GM06990 (cell line): Measurements from ENCODE around the gene PATZ1.

Experiments
- DNase-seq: peaks from one replicate; pipeline ENCODE4 v3.0.0-alpha.2; 2011; ENCODE audit not compliant: insufficient read length; ENCODE audit errors: extremely low read depth
- H3K27me3 ChIP-seq: replicated peaks from 2 replicates; pipeline ENCODE4 v1.6.0; 2011; ENCODE audit warnings: low read length; ENCODE audit not compliant: control insufficient read depth, insufficient read depth
- H3K36me3 ChIP-seq: 2 replicates; pipeline ENCODE4 v1.5.1; 2011; ENCODE audit warnings: low read length; ENCODE audit not compliant: control insufficient read depth, insufficient read depth
- H3K4me3 ChIP-seq: replicated peaks from 2 replicates; pipeline ENCODE4 v1.5.1; 2011; ENCODE audit warnings: low read depth, mild to moderate bottlenecking, control low read depth, low read length
- TF ChIP-seq, protein P1 (sequence below): IDR thresholded peaks from 2 replicates; pipeline ENCODE4 v1.5.1; 2011; ENCODE audit warnings: low read length, control low read depth, mild to moderate bottlenecking, inconsistent platforms; ENCODE audit not compliant: insufficient read depth, poor library complexity, severe bottlenecking

Gene PATZ1

DNA sequence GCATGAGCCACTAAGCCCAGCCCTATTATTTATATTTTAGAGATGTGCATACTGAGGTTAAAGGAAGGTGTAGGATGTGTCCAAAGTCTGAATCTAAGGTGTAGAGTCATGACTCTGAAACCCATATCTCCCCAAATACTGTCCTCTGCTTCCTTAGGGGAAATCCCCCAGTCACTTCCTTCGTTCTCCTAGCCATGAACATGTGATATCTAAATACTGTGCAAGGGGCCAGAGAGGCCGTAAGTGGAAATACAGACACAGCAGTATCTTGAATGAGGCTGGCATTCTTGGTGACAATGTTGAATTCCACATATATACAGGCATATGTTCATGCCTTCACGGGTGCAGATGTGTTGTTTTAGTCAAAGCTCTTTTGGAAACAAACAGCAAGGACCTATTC is 21.3 kb upstream of the PATZ1 start:
- Histone ChIP-seq H3K4me3 (no peak overlapping the region), H3K36me3 (no peaks in the 10 kb centered on the region), H3K27me3 (no peaks in the 10 kb centered on the region)
- TF ChIP-seq, protein P1, sequence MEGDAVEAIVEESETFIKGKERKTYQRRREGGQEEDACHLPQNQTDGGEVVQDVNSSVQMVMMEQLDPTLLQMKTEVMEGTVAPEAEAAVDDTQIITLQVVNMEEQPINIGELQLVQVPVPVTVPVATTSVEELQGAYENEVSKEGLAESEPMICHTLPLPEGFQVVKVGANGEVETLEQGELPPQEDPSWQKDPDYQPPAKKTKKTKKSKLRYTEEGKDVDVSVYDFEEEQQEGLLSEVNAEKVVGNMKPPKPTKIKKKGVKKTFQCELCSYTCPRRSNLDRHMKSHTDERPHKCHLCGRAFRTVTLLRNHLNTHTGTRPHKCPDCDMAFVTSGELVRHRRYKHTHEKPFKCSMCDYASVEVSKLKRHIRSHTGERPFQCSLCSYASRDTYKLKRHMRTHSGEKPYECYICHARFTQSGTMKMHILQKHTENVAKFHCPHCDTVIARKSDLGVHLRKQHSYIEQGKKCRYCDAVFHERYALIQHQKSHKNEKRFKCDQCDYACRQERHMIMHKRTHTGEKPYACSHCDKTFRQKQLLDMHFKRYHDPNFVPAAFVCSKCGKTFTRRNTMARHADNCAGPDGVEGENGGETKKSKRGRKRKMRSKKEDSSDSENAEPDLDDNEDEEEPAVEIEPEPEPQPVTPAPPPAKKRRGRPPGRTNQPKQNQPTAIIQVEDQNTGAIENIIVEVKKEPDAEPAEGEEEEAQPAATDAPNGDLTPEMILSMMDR: no peak
- DNase-seq: no peak

DNA sequence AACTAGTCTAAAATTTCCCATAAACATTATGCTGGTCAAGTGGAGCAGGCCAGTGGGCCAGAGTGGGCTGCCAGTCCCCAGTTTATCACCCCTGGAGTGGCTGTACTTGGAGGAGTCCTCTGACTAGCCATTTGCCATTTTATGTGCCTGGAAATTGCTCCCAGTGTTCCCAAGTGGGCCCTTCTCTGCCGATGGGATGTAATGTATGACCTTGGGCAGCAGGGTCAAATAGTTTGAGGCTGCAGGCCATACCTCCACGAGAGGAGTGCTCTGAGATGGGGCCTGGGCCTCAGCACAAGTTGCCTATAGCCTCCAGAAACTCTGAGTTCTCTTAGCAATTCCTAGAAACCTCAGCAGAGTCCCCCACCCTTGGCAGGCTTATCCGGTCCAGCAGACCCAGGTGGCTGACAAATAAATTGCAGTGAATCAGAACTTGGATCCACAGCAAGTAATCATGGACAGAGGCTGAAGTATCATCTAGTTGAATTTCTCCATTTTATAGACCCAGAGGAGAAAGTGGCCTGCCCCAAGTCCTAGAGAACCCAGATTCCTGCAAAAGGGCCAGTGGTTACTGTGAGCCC is 17.8 kb upstream of the PATZ1 start:
- no peaks in the 10 kb centered on the region for H3K27me3 ChIP-seq
- no peak overlapping the region for H3K4me3 ChIP-seq
- H3K36me3 ChIP-seq: no peaks in the 10 kb centered on the region
- no peak for DNase-seq
- TF ChIP-seq, protein P1: no peak

DNA sequence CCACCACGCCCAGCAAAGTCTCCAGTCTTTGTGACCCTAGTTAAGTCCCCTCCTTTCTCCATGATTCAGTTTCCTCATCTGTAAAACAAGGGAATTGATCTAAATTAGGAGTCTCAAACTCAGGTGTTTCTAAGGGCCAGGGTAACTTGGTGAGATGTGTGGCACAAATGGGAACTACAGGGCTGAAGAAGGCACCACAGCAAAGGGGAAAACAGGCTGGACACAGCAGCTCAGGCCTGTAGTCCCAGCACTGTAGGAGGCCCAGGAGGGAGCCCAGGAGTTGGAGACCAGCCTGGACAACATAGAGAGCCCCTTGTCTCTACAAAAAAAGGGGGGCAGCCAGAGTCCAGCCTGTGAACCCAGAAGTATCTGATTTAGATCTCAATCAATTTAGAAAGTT is 15.6 kb upstream of the PATZ1 start:
- H3K27me3 ChIP-seq: no peaks in the 10 kb centered on the region
- TF ChIP-seq, protein P1: no peak
- H3K36me3 ChIP-seq: no peaks in the 10 kb centered on the region
- H3K4me3 ChIP-seq: no peak overlapping the region
- DNase-seq: no peak

GRCh38 chr22:31360029-31360428 is 13.9 kb upstream of the PATZ1 start:
- no peaks in the 10 kb centered on the region for H3K36me3 ChIP-seq
- no peak overlapping the region for H3K4me3 ChIP-seq
- TF ChIP-seq, protein P1: no peak
- DNase-seq: no peak
- no peaks in the 10 kb centered on the region for H3K27me3 ChIP-seq

DNA sequence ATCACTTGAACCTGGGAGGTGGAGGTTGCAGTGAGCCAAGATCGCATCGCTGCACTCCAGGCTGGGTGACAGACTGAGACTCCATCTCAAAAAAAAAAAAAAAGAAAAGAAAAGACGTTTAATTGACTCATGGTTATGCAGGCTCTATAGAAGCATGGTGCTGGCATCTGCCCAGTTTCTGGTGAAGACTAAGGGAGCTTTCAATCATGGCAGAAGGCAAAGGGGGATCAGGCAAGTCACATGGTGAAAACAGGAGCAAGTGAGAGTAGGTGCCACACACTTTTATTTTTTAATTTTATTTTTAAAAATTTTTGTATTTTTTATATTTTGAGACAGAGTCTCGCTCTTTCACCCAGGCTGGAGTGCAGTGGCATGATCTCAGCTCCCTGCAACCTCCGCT is 8.4 kb upstream of the PATZ1 start:
- Histone ChIP-seq H3K27me3 (no peaks in the 10 kb centered on the region), H3K4me3 (no peak overlapping the region), H3K36me3 (no peaks in the 10 kb centered on the region)
- no peak for DNase-seq
- TF ChIP-seq, protein P1: no peak

- Histone ChIP-seq H3K27me3 (no peaks in the 10 kb centered on the region), H3K36me3 (no peaks in the 10 kb centered on the region), H3K4me3 (no peak overlapping the region)
- no peak for DNase-seq
- TF ChIP-seq, protein P1: no peak
These were observed 4.3 kb upstream of the PATZ1 start for GRCh38 chr22:31350410-31350863.
